GM13976 (cell line): ENCODE results near the gene ERC2.

Experiments
- DNase-seq: peaks from one replicate; pipeline ENCODE4 v3.0.0; 2012; ENCODE audit warnings: low spot score
- in situ Hi-C: fragments of 300-500 bp; cut with MboI; formaldehyde crosslinking; loops from one replicate; pipeline ENCODE4 v1.12.0; 2022; ENCODE audit warnings: low sequenced_read_pairs, mixed read lengths, inconsistent platforms; ENCODE audit not compliant: unreplicated experiment
- TF ChIP-seq, protein P1 (sequence below): IDR thresholded peaks from 2 replicates; pipeline ENCODE4 v1.5.1; 2012; ENCODE audit warnings: borderline replicate concordance, mild to moderate bottlenecking; ENCODE audit not compliant: insufficient read depth; ENCODE audit errors: extremely low read depth, missing control alignments, control extremely low read depth

ERC2 gene

DNA sequence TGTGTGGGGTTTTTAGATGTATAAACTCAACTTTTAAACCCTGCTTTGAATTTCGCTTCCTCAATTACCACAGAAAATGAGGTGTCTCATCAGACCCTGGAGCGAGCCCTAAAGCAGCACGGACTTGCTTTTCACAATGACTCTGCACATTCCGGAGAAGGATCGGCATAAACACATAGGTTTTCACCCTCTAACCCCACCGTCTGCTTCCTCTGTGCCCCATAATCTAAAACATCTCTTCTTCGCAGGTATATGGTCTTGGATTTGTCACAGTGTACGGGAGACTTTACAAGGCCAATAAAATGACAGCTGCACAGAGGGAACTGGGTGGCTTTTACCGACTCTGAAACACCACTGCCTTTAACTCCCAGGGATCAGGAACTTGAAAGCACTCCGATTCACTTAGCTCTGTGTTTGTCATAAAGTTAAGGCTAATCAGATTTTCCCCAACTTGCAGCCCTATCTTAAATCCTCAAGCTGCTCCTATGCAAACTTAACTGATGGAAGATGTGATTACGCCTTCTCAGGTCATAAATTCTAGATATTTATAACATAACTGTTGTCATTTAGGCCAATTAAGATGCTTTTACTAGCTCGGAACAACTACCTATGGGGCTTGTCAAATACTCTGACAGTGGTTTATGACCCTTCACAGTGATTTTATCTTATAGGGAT is 847.8 kb downstream of the ERC2 start:
- TF ChIP-seq, protein P1, sequence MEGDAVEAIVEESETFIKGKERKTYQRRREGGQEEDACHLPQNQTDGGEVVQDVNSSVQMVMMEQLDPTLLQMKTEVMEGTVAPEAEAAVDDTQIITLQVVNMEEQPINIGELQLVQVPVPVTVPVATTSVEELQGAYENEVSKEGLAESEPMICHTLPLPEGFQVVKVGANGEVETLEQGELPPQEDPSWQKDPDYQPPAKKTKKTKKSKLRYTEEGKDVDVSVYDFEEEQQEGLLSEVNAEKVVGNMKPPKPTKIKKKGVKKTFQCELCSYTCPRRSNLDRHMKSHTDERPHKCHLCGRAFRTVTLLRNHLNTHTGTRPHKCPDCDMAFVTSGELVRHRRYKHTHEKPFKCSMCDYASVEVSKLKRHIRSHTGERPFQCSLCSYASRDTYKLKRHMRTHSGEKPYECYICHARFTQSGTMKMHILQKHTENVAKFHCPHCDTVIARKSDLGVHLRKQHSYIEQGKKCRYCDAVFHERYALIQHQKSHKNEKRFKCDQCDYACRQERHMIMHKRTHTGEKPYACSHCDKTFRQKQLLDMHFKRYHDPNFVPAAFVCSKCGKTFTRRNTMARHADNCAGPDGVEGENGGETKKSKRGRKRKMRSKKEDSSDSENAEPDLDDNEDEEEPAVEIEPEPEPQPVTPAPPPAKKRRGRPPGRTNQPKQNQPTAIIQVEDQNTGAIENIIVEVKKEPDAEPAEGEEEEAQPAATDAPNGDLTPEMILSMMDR: no peak
- DNase-seq: no peak
- in situ Hi-C loops: no loop called here

DNA sequence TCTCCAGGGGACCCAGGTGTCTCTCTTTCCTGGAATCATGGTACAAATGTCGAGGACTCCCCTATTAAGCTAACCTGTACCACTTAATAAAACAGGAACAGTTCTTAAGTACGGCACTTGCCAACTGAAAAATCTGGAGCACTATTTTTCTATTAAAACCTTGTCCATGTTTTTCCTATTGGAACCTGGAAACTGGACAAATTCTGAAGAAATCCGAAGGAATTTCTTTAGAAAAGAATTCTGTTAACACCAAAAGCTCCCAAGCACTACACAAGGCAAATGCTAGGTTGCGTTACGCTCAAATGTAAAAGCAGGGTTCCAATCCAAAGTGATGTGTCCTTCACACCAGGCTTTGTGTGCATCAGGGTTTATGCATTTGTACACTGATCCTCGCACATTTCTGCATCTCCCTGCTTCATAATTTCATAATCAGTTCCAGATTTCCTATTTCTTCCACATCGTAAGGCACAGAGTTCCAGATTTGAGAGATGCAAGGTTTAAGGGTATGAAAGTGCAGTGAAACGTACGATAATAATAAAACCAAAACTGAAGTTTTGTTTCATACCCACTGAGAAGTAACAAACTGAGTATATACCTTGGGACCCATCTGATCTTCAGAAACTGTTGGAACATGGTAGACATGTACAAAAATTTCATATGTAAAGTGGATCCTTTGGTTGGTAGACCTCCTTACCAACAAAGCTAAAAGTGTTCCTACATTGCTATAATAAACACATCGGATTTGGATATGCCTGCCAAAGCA is 849.0 kb downstream of the ERC2 start:
- DNase-seq: no peak
- in situ Hi-C loops: no loop called here
- TF ChIP-seq, protein P1: no peak

DNA sequence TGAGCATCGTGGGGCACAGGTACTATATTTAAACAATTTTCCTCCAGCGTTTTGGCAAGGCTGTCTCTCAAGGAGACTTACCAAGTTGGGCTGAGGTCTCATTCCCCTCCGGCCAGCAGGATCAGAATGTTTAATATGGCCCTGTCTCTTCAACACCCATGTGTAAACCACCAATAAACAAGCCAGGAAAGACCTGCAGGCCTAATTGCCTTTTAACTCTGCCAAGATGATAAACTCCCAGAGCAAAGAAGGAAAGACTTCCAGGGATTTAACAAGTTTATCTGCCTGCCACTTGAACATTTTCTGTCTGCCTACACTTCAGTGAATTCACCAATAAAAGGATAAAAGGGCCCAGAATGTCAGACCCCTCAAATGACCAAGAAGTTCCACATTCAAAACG is 850.9 kb downstream of the ERC2 start:
- DNase-seq: no peak
- TF ChIP-seq, protein P1: no peak
- in situ Hi-C loops: no loop called here

DNA sequence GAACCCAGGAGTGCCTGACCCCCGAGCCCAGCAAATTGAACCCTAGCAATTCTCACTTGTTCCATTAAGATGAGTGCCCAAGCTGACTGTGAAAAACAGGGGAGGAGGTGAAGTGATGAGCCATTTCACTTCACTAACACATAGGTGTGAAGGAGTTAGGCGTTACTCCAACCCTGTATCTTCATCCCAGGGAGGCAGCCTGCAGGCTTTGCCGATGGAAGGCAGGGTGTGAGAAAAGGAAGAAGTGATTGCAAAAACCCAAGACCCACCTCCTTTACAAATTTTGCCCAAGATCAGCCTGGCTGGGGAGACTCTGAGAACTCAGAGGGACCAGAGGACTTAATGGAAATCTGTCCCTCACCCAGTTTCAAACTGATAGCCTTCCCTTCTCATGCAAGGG is 851.5 kb downstream of the ERC2 start:
- in situ Hi-C loops: no loop called here

DNA sequence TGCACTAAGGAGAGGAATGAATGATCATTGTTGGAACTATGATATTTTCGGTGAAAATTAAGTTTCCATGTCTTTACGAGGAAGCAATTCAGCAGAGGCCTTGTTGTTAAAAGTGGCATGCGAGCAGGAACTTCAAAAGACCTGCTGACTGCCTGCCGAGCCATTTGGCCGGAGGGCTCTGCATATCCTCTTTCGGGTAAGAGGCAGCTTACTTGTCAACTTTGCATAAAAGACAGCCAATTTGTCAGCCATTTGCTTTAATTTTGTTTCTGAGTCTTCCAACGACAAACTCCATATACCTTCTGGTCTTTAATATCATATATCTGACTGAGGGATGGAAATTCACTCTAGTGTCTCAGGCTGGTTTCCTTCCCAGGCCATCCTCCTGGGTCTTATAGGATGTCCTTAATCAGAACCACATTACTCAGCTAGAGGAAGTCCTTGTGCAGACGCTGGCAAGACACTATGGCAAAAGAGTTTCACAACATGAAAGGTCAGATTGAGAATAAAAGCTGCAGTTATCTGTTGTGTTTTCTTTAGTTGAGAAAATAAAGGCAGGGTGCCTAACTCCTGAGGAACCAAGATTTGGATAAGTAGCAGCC is 852.5 kb downstream of the ERC2 start:
- no peak for DNase-seq

More for the DNA sequence above, 851.5 kb downstream of the ERC2 start:
- TF ChIP-seq, protein P1: no peak
- no peak for DNase-seq

DNA sequence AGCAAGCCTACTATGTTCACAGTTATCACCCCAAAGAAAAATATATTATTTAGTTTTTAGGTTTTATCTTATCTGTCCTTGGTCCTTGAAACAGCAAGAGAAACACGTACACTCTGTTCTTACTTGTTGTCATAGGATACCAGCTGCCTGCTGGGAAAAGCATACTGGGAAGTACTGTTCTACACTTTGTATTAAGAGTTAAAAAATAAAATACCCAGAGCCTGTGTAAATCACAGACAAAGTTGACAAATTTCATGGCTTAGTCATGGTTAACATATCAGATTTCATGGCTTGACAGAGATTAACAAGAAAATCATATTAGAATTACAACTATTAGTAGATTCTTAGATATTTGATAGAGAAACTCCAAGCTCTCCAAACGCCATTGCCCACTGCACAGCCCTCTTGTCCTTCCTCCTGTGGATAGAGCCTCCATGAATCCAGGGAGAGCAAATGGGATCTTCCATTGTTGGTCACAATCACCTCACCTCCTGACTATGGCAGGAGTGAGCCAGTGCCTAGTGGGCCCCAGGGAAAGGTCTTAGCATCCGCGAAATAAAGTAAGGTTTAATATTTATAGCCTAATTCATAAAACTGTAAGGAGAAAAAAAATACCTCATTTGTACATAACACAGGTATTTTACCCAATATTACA is 853.1 kb downstream of the ERC2 start:
- no peak for DNase-seq
- TF ChIP-seq, protein P1: no peak
- in situ Hi-C loops: no loop called here

More for the DNA sequence above, 852.5 kb downstream of the ERC2 start:
- in situ Hi-C loops: no loop called here
- TF ChIP-seq, protein P1: no peak
